GM18909 (cell line): ENCODE measurements around the gene MKNK2.
"Not testable (repeated sequence)": the region's sequence is repeated elsewhere in the genome, so short reads cannot be mapped to it uniquely, and the experiment has no call there.

ENCODE experiments used
- ATAC-seq: cut with Tn5 transposase; IDR thresholded peaks from one replicate; pipeline ENCODE4 v1.9.1; 2021; ENCODE audit warnings: mild to moderate bottlenecking; ENCODE audit not compliant: unreplicated experiment, poor library complexity

Gene MKNK2

DNA sequence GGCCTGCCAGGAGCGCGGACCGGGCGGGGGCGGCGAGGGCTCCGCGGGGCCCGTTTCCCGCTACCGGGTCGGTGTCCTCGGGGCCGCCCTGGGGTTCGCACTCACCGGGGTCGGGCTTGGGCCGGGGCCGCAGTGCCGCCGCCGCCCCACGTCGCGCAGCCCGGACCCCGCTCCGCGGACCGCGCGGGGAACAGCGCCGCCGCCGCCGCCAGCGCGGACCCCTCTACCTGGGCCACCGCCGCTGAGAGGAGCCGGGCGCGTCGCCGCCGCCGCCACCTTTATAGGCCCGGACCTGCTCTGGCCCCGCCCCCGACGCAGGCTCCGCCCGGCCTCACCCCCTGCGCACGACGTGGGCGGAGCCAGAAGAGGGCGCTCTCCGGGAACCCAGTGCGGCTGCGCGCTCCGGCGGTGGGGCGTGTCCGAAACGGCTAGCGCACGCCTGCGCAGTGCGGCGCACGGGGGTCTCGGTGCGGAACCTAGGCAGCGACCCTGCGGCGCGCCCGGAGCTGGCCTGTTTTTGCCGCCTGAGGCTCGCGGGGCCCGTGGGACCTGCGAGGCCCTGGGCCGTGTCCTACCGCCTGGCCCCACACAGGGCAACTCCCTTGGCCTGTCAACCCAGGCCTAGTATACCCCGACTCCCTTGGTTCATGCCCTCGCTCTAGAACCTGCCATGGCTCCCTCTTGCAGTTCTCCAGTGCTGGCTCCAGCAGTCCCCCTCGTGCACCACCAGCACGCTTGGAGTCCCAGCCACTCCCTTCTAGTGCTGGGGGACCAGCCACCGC is at the start of gene MKNK2:
TSS of gene MKNK2 (minus strand) at position 254 of the 782 bp plus-strand sequence. CDS start 393 bp downstream, outside the sequence.
- ATAC-seq = peak; percentile 57

DNA sequence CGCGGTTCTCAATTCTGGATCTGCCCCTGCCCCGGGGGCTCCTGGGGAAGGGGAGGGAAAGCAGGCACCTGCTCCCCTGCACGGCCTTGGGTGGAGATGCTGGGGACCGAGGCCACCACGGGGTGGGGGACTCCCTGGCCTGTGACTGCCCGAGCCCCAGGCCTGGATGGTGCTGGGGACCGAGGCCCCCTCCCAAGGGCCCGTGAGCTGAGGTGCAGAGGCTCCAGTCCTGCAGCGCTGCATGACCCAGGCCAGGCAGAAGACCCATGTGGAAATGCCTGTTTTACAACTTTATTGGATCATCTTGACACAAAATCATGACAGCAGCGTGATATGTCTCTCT is 49.6 kb upstream of the MKNK2 start:
- ATAC-seq = no peak

DNA sequence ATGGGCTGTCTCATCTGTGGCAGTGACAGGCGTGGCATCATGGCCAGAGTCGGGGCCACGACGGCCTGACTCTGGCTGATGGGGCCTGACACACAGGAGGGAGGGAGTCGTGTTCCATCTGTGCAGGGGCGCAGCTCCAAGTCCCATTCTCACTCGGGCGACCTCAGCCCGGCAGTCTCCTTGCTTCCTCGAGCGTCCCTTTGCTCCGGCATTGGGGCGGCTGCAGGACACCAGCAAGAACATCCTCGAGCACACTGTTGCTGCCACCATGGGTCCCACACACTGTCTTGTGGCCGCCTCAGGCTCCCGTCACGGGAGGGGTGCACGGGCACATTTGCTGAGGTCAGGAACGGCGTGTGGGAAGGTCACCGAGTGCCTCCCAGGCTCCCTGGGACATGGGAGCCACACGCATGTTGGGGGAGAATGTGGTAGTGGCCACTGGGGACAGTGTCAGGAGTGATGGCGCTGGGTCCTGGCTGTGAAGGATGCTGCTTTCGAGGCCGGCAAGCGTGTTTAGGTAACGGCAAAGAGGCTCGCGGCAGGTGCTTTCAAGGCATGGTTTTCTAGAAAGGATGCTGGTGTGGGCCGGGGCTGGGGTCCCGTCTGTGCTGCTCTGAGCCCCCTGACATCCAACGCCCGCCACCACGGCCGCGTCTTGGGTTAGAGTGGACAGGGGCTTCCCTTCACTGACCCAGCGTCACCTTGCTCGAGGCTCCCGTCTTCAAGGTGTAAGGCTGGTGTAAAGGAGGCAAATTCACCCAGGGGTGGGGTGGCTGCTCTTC is 49.1 kb upstream of the MKNK2 start:
- ATAC-seq = no peak

DNA sequence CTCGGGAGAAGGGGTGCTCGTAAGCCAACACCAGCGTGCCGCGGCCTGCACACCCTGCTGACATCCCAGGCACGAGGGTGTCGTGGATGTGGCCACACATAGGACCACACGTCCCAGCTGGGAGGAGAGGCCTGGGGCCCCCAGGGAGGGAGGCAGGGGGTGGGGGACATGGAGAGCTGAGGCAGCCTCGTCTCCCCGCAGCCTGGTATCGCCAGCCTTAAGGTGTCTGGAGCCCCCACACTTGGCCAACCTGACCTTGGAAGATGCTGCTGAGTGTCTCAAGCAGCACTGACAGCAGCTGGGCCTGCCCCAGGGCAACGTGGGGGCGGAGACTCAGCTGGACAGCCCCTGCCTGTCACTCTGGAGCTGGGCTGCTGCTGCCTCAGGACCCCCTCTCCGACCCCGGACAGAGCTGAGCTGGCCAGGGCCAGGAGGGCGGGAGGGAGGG is 48.0 kb upstream of the MKNK2 start:
- no peak for ATAC-seq

DNA sequence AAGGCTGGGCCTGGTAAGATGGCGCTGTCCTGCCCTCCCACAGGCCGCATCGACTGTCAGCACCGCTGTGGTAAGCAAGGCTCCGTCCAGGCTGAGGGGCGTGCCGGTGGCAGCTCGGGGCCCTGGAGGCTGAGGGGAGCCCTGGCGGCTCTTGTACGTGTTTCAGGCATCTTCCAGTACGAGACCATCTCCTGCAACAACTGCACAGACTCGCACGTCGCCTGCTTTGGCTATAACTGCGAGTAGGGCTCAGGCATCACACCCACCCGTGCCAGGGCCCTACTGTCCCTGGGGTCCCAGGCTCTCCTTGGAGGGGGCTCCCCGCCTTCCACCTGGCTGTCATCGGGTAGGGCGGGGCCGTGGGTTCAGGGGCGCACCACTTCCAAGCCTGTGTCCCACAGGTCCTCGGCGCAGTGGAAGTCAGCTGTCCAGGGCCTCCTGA is 46.9 kb upstream of the MKNK2 start:
- ATAC-seq = no peak

DNA sequence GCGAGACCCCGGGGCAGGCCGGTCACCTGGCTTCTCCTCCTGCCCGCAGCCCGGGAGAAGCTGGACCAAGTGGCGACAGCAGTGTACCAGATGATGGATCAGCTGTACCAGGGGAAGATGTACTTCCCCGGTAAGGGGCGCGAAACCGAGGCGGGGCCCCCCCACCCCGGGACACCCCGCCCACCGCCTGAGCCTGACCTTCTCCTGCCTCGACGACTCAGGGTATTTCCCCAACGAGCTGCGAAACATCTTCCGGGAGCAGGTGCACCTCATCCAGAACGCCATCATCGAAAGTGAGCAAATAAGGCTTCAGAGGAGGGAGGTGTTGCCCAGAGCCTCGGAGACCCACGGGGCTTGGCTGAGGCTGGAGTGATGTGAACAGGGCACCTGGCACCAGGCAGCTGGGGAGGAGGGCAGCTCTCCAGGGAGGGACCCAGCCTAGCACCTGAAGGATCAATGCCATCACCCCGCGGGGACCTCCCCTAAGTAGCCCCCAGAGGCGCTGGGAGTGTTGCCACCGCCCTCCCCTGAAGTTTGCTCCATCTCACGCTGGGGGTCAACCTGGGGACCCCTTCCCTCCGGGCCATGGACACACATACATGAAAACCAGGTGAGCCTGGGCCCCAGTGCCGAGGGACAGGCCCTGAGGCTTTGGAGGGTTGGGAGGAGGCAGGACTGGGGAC is 46.3 kb upstream of the MKNK2 start:
- peak; percentile 2 for ATAC-seq

DNA sequence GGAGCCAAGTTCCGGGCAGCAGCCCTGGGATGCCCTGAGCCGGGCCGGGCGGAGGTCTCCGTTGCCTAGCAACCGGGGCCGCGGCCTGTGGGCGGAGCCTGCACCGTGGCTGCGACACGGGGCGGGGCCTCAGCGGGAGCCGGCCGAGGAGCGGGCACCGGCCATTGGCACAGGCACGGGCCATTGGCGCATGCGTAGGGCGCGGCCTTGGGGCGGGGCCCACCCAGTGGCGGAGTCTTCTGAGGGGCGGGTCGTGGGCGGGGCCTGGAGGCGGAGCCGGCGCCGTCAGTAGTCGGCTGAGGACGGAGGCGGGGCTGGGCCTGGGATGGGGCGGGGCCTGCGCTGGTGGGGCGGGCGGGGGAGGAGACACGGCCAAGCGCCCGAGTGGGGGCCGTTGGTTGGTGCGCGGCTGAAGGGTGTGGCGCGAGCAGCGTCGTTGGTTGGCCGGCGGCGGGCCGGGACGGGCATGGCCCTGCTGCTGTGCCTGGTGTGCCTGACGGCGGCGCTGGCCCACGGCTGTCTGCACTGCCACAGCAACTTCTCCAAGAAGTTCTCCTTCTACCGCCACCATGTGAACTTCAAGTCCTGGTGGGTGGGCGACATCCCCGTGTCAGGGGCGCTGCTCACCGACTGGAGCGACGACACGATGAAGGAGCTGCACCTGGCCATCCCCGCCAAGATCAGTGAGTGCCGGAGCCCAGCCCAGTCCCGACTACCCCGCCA is 45.6 kb upstream of the MKNK2 start, which contains the start of gene IZUMO4:
TSS of gene IZUMO4 (plus strand) at position 436 of the 723 bp plus-strand sequence. CDS start at position 467, 31 bp downstream.
- ATAC-seq = peak; percentile 73

DNA sequence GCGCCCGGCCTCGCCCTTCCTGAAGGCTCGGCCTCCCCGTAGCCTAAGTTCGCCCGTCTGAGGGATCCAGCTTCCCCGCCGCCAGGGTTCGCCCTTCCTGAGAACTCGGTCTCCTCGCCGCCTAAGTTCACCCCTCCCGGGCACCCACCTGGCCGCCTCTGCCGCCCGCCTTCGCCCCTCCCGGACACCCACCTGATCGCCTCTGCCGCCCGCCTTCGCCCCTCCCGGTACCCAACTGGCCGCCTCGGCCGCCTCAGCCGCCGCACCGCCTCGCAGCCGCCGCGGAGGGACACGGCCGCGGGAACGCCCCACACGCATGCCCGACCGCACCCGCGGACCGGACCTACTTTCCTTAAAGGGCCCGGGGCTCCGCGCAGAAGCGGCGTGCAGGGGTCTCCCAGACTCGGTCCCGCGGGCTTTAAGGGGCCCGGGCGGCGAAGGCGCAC is 45.0 kb upstream of the MKNK2 start, which contains the start of gene MOB3A:
TSS of gene MOB3A (minus strand) at position 293 of the 446 bp plus-strand sequence. CDS start 17,766 bp downstream, outside the sequence.
- ATAC-seq = peak; percentile 42

DNA sequence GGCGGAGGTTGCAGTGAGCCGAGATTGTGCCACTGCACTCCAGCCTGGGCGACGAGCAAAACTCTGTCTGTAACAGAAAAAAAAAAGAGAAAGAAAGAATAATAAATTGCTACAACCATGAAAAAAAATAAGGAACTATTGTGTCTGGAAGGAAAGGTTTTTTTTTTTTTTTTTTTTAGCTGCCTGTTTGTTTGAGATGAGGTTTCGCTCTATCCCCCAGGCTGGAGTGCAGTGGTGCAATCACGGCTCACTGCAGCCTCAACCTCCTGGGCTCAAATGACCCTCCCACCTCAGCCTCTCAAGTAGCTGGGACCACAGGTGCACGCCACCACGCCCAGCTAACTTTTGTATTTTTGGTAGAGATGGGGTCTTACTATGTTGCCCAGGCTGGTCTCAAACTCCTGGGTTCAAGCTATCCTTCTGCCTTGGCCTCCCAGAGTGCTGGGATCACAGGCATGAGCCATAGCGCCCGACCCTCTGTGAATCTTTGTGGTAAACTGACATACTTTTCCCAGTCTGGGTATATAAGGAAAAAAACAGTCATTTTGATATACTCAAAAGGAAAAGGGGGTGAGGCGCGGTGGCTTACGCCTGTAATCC is 41.0 kb upstream of the MKNK2 start:
- not testable (repeated sequence) for ATAC-seq

DNA sequence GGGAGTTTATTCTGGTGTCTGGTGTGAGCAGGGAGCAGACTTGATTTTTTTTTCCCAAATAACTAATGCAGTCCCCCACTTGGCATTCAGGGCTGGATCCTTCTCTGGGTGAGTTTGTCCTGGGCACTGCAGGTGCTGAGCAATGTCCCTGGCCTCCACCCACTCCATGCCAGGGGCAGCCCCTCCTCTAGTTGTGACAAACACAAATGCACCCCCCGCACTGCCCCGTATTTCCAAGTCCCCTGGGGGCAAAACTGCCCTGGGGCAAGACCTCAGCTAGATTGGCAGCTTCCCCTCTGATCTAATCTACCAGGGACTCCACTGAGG is 38.6 kb upstream of the MKNK2 start:
- ATAC-seq = peak; percentile 6

DNA sequence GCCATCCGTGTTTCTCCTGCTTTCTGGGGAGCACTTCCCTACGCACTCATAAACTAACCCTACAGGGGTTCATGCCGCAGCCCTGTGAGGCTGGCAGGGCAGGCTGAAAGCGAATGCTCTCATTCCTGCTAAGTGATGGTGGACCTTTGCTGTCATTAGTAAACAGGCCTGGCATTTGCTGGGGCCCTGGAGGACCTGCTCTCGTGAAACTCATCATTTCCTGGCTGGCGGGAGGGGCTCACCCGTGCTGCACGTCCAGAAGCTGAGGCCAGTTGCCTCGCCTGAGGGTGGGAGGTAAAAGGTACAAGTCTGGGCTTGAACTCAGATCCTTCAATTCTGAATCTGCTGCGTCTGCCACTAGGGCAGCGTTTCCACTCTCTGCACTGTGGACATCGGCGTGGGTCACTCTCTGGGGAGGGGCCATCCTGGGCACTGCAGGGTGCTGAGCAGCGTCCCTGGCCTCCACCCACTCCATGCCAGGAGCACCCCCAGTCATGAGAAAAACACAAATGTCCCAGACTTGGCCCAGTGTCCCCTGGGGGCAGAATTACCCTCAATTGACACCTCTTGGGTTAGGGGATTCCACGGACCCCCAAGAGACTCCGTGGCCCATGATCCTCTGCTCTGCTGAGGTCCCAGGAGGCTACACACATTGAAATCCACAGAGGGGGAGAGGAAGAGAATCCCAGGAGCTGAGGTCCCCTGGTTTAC is 38.1 kb upstream of the MKNK2 start:
- ATAC-seq = no peak

DNA sequence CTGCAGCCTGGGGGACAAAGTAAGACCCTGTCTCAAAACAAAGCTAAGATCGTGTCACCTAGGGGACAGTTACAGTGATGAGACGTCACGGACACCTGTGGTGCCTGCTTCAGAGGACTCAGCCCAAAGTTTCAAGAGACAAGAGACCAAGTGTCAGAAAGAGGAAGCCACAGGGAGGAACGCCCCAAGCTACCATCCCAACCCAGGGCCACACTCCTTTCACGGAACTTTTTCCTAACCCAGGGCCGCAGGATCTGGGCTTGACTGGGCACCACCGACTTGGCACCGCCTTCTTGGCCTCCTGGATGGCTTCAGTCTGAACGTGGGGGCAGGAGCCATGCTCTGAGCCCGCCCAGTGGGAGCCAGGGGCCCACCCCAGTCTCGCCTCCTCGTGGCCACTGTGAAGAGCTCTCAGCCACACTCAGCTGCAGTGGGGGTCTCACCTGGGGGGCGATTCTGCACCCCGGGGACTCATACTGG is 36.6 kb upstream of the MKNK2 start:
- ATAC-seq = peak; percentile 19

DNA sequence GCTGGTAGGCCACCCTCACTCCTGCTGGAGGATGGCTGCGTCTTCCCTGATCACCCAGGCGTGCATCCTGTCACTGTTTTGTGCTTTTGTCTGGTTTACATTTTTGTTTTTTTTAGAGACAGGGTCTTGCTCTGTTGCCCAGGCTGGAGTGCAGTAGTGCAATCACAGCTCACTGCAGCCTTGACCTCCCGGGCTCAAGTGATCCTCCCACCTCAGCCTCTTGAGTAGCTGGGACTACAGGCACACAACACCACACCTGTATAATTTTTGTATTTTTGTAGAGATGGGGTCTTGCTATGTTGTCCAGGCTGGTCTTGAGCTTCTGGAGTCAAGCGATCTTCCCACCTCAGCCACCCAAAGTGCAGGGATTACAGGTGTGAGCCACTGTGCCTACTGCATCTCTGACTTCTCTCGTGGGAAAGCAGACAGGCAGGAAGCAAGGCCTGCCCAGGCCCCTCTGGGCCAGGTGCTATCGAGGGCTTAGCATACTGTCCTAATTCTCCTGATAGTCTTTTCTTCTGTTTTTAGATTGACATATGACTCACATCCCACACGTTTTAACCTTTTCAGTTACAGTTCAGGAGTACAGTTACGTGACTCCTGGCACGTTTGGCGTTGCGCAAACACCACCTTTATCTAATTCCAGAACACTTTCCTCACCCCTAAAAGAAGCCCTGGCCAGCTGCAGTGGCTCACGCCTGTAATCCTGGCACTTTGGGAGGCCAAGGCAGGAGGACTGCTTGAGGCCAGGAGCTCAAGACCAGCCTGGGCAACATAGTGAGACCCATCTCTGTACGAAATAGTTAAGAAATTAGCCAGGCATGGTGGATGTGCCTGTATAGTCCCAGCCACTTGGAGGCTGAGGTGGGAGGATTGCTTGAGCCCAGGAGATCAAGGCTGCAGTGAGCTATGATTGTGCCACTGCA is 35.9 kb upstream of the MKNK2 start:
- peak; percentile 16 for ATAC-seq

DNA sequence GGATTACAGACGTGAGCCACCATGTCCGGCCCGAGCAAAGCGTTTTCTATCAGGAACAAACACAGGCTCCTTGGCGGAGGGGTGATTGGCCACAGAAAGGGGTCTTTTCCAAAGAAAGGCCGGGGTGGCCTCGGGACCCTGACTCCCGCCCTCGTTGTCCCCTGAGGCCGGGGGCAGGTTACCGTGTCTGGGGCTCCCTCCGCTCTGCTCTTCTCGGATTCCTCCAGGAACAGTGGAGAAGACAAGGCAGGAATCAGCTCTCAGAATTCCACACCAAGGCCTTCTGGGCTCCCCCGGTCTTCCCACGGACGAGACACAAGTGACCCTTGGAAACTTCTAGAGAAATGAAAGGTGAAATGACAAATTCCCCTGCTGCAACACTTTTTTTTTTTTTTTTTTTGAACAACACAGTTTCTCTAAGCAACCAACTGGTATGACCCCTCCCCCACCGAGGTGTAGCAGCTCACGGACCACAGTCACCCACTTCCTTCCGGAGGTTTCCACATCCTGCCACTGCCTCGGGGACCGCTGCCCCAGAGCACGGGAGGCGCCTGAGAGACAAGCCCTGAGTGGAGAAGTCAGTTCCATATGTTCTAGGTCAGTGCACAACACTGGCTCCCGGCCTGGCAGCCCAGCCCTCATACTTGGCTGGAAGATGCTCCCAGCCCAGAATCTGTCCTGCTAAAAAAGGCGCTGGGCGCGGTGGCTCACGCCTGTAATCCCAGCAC is 34.1 kb upstream of the MKNK2 start:
- ATAC-seq = peak; percentile 38

DNA sequence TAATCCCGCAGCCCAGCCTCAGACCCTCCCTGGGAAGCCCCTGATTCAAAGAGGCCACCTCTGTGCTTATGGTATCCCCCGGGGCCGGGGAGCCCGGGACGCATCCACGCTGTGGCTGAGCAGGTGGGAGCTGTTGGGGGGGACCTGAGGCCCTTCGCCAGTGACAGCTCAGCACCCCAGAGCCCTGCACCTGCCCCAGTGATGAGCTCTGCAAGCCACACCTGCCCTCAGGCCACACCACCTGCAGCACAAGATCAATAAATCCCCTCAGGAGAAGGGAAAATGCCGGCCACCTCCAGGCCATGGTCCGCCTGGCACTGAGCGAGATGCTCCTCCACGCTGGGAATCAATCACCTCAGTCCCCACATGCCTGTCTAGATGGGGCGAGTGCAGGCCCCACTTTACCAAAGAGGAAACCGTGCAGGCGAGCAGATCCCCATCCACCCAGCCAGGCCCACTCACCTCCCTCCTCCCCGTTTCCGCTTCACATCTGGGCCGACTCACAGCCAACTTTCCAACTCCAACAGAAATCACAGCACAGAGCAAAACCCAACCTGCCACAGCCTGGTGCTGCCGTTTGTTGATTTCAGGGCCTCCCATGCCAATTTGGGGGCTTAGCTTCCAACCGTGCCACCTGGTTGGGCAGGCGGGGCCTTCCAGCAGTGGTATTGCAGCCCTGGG is 32.3 kb upstream of the MKNK2 start:
- no peak for ATAC-seq

DNA sequence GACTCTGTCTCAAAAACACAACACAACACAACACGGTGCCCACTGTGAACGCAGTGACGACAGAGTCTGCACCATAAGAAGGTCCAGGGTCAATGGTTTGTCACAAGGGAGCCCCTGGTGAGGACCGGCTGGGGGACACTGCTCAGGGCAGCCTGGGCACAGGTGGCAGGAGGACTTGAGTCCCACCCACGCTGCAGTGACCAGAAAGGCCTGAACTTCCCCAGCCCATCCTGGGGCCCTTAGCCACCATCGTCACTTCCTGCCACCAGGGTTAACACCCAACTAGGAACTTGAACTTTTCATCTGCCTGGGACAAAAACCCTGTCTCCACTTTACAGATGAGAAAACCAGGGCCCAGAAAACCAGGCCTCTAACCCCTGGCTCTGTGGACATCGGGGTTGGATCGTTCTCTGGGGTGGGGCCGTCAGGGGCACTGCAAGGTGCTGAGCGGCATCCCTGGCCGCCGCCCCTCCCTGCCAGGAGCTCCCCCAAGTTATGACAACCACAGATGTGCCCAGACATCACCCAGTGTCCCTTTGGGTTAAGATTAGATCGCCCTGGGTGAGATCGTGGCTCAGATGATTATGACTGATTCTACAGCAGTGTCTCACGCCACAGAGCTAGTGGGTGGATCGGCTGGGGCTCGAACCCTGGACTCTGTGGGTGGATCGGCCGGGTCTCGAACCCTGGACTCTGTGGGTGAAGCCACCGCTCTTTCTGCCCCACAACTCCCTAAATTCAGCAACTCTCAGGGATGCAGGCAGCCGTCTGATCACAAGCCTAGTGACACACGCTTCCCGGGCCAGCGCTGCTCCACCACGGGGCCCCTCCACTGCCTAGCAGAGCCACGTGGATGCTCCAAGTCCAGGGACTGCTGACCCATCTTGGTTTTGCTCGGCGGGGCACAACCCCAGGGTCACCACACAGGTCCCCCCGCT is 31.1 kb upstream of the MKNK2 start:
- no peak for ATAC-seq
